HL-60 (cell line): Measurements from ENCODE around the gene FSCN2.

Experiments used
- DNase-seq, 2 experiments: peaks; one replicate each; pipeline ENCODE4 v3.0.0-alpha.2; 2010 to 2020; ENCODE audit warnings: low read depth in 1 of 2, low spot score in 1 of 2
- H3K27ac ChIP-seq: fragments of 250-450 bp; sonication (Bioruptor Pico); replicated peaks from 2 replicates; pipeline ENCODE4 v1.5.1; 2020; ENCODE audit warnings: mild to moderate bottlenecking, moderate library complexity
- H3K27me3 ChIP-seq: fragments of 250-450 bp; sonication (Bioruptor Pico); 2 replicates; pipeline ENCODE4 v1.5.1; 2021; ENCODE audit warnings: mild to moderate bottlenecking, moderate library complexity; ENCODE audit not compliant: insufficient read depth, poor library complexity, severe bottlenecking
- H3K4me3 ChIP-seq: replicated peaks from 2 replicates; pipeline ENCODE4 v1.5.1; 2011; ENCODE audit warnings: mild to moderate bottlenecking, control low read depth, low read length; ENCODE audit not compliant: insufficient read depth
- CTCF ChIP-seq: IDR thresholded peaks from one replicate; pipeline ENCODE4 v1.5.1; 2011; ENCODE audit warnings: low read length, control low read depth, inconsistent platforms; ENCODE audit not compliant: insufficient read depth
- GABPA ChIP-seq: IDR thresholded peaks from 2 replicates; pipeline ENCODE4 v1.6.1; 2012; ENCODE audit warnings: low read depth
- POLR2AphosphoS5 ChIP-seq: IDR thresholded peaks from 2 replicates; pipeline ENCODE4 v1.6.1; 2012; ENCODE audit warnings: low read depth
- REST ChIP-seq: IDR thresholded peaks from 2 replicates; pipeline ENCODE4 v1.6.1; 2012; ENCODE audit warnings: low read depth; ENCODE audit not compliant: insufficient replicate concordance
- SPI1 ChIP-seq: IDR thresholded peaks from 2 replicates; pipeline ENCODE4 v1.6.1; 2012; ENCODE audit warnings: low read depth, mild to moderate bottlenecking, borderline replicate concordance

The FSCN2 gene

GRCh38 chr17:81518113-81518784 is 9.9 kb upstream of the FSCN2 start:
- DNase-seq: no peak
- TF ChIP-seq REST (no peak), GABPA (no peak), POLR2AphosphoS5 (no peak), SPI1 (no peak), CTCF (no peak)
- Histone ChIP-seq H3K27ac (no peak overlapping the region), H3K27me3 (peaks cover 7% of the 10 kb centered on the region), H3K4me3 (no peak overlapping the region; the same call in 1 of the 2 replicates)

- Histone ChIP-seq H3K27me3 (peaks cover 7% of the 10 kb centered on the region), H3K4me3 (peak overlapping the region; percentile 45), H3K27ac (no peak overlapping the region)
- TF ChIP-seq REST (no peak), POLR2AphosphoS5 (no peak), GABPA (no peak), CTCF (no peak), SPI1 (peak; percentile 51; the same call in 1 of the 2 replicates)
- peak in 1 of 2 experiments; percentile 43 for DNase-seq
These were observed 9.3 kb upstream of the FSCN2 start for GRCh38 chr17:81518785-81519283.

- TF ChIP-seq REST (no peak), CTCF (no peak), POLR2AphosphoS5 (no peak), GABPA (no peak), SPI1 (no peak)
- DNase-seq: no peak
- H3K4me3 ChIP-seq: peak overlapping the region; percentile 45
These were observed 8.7 kb upstream of the FSCN2 start for GRCh38 chr17:81519284-81520020.

More at GRCh38 chr17:81519284-81520020, 8.7 kb upstream of the FSCN2 start:
- Histone ChIP-seq H3K27ac (no peak overlapping the region), H3K27me3 (peaks cover 7% of the 10 kb centered on the region)
